HG03066 (cell line): ENCODE measurements around the gene CORO2A.
A peak's percentile ranks its signal among the peaks of the same experiment; 100 is the strongest.
"Not testable (repeated sequence)": the region's sequence is repeated elsewhere in the genome, so short reads cannot be mapped to it uniquely, and the experiment has no call there.

Experiments
- ATAC-seq: cut with Tn5 transposase; IDR thresholded peaks from one replicate; pipeline ENCODE4 v1.9.1; 2021; ENCODE audit warnings: low read depth; ENCODE audit not compliant: unreplicated experiment

Gene CORO2A

GRCh38 chr9:98174502-98174918, 17.9 kb downstream of the CORO2A start:
- ATAC-seq: not testable (repeated sequence)

DNA sequence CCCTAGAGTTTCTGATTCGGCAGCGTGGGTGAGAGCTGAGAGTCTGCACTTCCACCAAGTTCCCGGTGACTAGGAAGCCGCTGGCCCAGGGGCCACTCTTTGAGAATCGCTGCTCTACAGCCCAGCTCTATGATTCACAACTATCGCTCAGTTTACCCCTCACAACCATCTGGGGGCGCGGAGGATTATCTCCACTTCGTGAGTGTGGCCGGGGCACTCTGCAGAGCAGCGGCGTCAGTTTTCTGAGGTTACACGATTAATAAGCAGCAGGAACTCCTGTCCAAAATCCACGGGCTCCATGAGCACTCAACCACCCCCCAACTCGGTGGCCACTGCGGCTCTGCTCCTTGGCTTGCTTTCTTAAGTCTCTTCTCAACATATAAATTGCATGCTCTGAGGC, 19.3 kb downstream of the CORO2A start:
- ATAC-seq: no peak

DNA sequence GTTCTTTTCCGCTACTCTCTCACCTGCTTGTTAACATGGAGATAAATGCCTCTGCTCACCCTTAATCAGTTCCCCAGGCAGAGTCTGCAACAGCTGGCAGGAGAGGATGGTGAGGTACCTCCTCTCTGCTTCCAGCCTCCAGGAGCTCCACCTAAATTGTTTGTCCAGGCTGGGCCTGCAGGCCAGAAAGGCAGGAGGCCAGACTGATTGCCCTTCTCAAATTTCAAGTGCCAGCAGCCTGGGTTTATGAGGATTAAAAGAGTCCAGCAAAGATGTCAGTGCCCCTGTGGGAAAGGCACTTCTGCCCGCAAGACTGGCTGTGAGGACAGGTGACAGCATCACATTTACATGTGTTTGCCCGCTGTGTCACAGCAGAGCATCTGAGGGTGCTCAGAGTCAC, 19.8 kb downstream of the CORO2A start:
- ATAC-seq: no peak

DNA sequence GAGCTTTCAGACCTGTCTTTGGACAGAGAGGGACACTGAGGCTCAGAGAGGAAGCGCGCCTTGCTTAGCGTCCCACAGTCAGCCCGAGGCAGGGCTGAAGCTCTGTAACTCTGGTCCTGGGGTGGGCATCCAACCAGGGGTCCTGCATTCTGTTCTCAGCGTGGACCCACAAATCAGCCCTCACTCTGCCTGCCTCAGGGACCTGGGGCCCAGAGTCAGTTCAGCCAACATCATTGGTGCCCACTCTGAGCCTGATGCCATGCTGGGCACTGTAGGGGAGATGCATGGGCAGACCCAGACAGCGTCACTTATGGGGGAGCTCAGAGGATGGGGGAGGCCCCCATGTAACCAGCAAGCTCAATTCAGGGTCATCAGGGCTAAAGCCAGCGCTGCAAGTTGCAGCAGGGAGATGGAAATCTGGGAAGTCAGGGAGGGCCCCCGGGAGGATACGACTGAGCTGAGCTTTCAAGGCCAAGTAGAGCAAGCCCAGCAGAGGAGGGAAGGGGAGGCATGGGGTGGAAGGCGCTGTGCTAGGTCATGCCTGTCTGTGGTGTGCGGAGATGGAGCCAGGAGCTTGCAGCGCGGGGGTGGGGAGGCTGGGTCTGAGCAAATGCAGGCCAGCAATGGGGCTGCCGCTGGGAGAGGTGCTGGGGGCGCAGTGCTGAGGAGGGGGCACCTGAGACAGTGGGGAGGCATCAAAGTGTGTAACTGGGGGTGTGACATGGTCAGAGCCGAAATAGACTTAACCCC, 21.1 kb downstream of the CORO2A start:
- no peak for ATAC-seq

DNA sequence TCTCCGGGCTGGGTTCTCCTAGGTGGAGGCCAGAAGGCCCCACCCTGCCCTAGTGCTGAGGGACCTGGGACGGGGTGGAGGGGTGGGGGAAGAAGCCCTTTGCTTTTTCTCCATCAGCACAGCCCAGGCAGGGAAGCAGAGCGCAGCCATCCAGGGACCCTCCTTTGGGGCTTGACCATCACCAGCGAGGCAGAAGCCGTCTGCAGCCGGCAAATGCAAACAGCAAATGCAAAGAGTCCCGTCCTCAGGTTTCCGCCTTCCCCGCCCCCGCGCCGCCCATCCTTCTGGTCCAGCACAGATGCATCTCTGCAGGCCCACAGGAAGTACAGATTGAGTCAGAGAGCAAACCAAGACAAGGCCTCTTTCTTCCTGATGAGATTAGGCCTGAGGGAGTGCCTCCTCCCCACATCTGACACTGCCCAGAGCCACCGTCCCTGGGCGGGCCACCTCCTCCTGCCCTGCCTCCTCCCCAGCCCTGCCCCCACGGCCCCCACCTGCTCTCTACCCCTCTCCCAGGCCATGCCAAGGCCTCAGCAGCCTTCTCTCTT, 23.4 kb downstream of the CORO2A start:
- peak; percentile 96 for ATAC-seq

DNA sequence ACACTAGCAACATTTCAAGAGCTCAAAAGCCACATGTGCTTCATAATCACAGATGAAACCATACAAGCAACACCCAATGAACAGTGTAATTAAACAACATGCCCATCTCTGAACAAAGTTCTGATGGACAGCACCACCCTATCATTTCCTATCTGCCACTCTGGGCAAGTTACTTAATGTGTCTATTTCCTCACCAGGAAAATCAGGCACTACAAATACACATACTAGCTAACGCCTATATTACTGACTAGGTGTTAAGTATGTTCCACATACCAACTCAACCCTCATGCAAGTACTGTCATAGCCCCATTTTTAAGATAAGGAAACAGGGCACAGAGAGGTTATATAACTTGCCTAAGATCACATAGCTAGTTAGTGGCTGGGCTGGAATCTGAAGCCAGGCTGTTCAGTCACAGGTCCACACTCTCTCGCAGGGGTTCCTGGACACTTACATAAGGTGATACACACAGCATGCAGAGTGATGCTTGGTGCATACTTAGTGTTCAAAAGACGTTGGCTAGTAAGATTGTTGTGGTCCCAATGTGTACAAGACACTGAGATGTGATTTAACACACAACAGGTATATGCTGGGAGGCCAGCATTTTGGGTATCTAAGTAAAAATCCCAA, 24.2 kb downstream of the CORO2A start:
- no peak for ATAC-seq

DNA sequence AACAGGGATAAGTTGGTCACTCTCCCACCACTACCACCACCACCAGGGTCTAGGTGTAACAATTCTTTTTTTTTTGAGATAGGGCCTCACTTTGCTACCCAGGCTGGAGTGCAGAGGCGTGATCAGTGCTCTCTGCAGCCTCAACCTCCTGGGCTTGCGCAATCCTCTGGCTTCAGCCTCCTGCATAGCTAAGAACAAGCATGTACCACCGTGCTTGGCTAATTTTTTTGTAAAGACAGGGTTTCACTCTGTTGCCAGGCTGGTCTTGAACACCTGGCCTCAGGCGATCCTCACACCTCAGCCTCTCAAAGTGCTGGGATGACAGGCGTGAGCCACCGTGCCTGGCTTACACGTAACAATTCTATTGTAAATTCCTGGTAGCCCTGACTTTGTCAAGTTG, 27.5 kb downstream of the CORO2A start:
- no peak for ATAC-seq

DNA sequence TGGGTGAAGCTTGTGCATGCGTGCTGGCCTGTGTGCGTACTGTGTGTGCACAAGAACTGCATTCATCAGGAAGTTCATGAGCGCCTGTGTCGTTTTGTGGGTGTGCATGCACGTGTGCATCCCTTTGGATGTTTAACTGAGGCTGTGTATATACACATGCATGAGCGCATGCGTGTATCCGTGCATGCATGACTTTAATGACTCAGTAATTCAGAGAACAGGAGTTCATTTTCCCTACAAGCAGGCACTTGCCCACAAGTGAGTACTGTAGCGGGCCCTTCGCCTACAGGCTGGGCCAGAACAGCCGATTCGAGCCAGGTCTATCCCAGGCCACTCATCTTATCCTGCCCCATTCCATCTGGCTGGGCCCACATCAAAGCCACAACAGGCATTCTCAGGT, 29.8 kb downstream of the CORO2A start:
- ATAC-seq: no peak

DNA sequence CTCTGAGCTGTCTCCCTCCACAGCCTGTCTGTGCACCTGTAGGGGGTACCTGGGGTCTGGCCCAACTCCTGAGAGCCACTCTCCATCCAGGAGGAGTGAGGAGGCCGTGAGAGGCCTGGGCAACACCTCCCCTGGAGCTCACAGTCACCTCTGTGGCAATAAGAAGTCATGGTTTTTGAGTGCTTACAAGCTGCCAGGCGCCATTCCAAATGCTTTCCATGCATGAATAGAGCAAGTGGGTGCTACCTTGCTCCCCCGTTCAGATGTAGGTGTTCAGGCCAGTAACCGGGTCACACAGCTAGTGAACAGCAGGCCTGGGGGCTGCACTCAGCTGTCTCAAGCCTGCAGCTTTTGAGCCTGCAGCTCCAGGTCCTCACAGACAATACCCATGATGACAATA, 30.6 kb downstream of the CORO2A start:
- ATAC-seq: no peak

DNA sequence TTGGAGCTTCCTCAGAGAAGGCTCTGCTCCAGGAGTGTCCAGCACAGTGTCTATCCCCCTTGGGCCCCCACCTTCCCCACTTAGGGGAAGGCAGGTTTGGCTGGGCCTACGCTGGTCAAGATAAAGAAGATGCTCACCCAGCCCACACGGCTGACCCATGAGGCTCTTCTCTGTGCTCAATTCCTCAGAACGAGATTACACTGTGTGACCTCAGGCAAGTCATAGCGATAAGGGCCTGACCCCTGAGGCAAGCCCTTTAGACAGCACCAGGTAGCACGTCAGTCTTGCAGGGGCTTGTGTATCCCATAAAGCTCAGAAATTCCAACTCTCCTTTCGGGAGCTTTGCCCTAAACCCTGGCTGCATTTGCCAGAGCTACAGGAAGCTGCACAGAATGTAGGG, 32.6 kb downstream of the CORO2A start:
- ATAC-seq: no peak

DNA sequence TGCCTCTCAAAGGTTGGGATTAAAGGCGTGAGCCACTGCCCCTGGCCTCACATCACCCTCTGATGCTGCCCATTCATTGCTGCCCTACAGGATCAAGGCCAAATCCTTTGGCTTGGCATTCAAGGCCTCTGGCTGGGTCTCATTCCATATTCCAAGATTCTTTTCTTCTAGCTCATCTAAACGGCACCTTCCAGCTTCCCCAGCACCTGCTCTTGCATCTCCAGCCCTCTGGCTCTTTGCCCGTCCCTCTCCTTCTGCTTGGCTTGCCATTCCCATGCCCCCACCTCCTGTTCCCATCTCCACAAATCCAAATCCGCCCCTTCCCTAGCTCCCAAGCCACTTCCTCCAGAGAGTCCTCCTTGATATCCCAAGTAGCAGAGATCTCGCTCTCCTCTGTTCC, 33.1 kb downstream of the CORO2A start:
- no peak for ATAC-seq

GRCh38 chr9:98158071-98158831, 34.2 kb downstream of the CORO2A start:
- no peak for ATAC-seq

GRCh38 chr9:98157372-98157771, 35.1 kb downstream of the CORO2A start:
- no peak for ATAC-seq

- no peak for ATAC-seq
These were observed 37.8 kb downstream of the CORO2A start for GRCh38 chr9:98154678-98155077.

GRCh38 chr9:98152526-98152925, 39.9 kb downstream of the CORO2A start:
- no peak for ATAC-seq

GRCh38 chr9:98150721-98151120, 41.7 kb downstream of the CORO2A start:
- ATAC-seq: no peak

- no peak for ATAC-seq
These were observed 42.3 kb downstream of the CORO2A start for GRCh38 chr9:98150164-98150563.

DNA sequence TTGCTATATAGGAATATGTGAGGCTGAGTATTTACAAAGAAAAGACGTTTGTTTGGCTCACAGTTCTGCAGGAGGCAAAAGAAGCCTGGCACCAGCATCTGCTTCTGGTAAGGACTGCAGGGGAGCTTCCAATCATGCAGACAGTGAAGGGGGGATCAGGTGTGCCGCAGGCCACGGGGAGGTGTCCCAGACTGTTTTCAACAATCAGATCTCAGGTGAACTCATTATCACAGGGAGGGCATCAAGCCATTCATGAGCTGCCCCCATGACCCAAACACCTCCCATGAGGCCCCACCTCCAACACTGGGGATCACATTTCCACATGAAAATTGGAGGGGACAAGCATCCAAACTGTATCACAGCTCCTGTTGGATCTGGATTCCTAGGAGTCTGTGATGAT, 43.0 kb downstream of the CORO2A start:
- no peak for ATAC-seq

- no peak for ATAC-seq
These were observed 44.0 kb downstream of the CORO2A start for GRCh38 chr9:98148486-98148885.

GRCh38 chr9:98147582-98147981, 44.9 kb downstream of the CORO2A start:
- ATAC-seq: no peak
